Stimulated activated CD4-positive, alpha-beta T cell treated with anti-CD3 and anti-CD28 coated beads, Interleukin-1b, Interleukin-23, amount 100 ng/mL, for 4 hours (primary cell): ENCODE measurements around the gene SEBOX.
A peak's percentile ranks its signal among the peaks of the same experiment; 100 is the strongest.

Experiments used
- DNase-seq, 2 donors: peaks; one replicate each; pipeline ENCODE4 v3.0.0-alpha.2; 2020; ENCODE audit warnings: low read depth in 2 of 2

The SEBOX gene

DNA sequence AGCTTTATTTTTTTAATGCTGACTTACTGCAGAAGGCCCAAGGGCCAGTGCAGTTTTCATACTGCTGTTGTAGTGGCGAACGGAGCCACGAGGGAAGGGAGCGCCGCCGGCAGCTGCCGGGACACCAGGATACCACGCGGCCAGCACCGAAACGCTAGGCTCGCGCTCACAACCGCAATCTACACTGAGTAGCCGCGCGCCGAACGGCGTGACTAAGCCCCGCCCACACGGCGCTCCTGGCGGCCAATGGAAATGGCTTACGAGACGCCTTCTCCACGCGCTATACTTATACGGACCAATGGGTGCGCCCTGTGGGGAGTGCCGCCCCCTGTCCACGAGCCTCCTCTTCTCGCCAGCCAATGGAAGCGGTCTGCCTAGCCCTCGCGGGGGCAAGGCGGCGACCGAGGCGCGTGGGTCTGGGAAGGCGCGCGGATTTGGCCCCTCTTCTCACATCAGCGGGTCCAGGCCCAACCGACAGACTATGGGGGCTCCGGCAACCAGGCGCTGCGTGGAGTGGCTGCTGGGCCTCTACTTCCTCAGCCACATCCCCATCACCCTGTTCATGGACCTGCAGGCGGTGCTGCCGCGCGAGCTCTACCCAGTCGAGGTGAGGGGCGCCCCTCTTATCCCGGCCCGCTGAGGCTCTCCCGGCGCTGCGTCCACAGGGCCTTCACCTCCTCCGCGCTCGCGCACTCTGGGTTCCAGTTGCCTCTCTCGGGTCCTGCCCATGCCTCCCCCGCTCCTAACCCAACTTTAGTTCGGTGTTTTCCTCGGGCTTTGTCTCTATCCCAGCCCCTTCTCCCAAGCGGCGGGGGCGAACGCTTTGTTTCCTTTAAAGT lies 46.0 kb downstream of the SEBOX start, which contains the start of gene TMEM97:
TMEM97 (plus strand) TSS at position 442 of the 839 bp plus-strand sequence; CDS start at position 482, 40 bp downstream.
- peak; percentile 91 to 93 for DNase-seq

DNA sequence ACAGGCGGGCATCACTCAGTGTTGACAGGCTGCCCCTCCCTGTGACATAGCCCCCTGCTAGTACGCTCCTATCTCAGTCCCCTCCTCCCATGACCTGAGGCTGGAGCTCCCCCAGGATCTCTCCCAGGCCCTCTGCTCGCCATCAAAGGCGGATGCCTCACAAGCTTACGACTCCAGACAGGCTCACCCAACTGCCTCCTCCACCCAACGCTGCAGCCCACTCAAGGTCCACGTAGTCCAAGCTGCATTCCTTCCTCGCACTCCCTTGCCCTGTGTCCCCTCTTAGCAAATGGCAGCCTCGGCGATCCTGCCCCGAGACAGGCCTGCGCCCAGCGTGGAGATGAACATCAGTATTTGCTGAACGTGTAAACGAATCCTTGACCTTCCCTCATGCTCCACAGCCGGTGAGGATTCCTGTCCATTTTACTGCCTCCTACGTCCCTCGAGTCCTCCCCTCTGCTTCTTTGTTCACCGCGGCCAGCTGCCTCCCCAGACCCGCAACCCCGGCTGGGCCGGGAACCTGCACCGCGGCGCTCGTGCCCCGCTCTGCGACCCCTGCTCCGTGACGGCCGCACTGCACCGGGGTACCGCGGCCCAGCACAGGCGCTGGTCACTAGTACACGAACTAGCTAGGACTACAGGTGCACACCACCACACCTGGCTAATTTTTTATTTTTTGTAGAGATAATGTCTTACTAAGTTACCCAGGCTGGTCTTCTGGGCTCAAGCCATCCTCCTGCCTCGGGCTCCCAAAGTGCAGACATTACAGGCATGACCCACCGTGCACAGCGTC lies 46.8 kb downstream of the SEBOX start:
- DNase-seq, result no peak

DNA sequence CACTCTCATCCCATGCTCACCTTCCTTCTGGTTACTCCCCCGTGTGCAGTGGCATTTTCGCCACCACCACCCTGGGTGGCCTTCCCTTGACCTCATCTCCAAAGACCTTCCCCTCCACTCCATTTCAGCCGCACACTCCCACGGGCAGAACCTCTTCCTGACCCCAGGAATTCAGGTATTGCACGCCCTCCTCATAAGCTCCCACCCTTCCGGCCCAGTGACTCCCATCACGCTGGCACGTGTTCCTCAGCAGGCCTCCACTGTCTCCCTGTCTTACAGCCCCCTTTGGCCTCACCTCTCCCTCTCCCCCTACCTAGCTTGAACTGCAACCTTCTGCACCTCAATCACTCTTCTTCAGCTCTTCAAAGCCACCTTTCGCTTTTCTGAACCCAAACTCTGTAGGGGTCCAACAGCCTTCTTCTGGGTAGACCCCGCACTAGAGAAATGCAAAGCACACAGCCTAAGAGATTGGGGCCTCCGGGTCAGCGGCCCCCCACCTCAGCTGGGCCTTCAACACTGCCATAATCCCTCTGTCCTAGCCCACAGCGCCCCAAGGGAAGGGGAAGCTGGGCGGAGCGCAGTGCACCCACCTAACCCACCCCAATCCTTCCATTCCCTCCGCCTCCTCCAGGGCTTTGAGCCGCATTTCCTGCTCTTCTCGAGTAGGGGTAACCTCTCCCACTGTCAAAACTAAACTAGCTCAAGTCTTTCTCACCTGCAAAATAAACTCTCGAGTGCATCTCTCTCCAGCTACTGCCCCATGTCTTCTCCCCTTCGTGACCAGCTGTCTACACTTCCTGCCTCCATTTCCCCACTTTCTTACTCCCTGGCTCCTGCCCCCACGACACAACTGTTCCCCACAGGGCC lies 47.7 kb downstream of the SEBOX start:
- no peak for DNase-seq

DNA sequence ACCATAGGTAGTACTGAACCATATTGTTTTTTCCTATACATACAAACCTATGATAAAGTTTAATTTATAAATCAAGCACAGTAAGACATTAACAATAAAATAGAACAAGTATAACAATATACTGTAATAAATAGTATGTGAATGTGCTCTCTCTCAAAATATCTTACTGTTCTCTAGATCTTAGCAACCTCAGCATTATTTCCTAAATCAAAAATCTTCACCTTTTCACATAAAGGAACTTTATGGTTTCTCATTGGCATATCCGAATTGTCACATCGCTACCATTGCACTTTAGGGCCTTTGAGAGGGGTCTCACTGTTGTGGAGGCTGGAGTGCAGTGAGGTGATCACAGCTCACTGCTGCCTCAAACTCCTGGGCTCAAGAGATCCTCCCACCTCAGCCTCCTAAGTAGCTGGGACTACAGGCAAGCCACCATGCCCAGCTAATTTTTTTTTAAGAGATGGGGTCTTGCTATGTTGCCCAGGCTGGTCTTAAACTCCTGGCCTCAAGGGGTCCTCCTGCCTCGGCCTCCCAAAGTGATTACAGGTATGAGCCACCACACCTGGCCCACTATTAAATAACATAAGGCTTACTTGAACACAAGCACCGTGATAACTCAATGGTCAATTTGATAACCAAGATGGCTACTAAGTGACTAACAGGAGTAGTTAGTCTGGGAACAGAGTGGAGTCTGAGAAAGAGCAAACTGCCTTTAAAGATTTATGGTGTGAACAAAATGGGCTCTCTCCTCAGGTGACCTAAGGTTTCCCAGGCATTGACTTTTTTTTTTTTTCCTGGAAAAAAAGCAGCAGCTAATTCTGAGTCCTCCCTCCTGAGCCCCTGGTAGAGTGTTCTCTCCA lies 48.9 kb downstream of the SEBOX start:
- no peak for DNase-seq

DNA sequence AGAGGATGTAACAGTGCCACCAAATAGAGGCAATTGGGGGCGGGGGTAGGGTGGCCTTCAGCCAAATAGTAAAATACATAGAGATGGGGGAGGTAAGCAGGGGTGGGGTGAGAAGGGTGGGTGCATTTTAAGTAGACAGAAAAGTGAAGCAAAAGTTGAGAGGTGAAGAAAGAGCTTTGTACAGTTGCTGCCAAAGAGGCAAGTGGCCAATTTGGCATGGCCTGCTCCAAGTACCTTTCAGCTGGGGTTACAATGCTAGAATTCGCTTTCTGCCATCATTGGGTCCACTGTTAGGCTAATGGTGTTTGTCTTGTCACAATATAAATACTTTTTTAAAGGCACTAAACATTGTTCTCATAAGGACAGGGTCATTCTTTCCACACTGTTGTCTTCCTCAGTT lies 51.2 kb downstream of the SEBOX start:
- no peak for DNase-seq
